Esophagus muscularis mucosa (tissue), 4 donors: ENCODE measurements around the gene LDAH. TPM values are rescaled to one million over a fixed set of nuclear protein-coding genes. Genes with fewer than 3 reads are reported as not detected.

ENCODE experiments used
- DNase-seq: peaks from one replicate; pipeline ENCODE4 v3.0.0-alpha.2; 2017; ENCODE audit errors: extremely low spot score
- H3K27ac ChIP-seq, 4 donors: fragments of 200-600 bp; sonication (generic); replicated peaks in 1 of 4; 1 replicate in 3 of 4; 2 replicates in 1 of 4; pipeline ENCODE4 v1.5.1; 2016 to 2019; ENCODE audit warnings: mild to moderate bottlenecking in 1 of 4
- H3K27me3 ChIP-seq, 4 donors: fragments of 200-600 bp; sonication (generic); one replicate each; pipeline versions ENCODE4 v1.5.1 to v1.6.0; 2016 to 2019
- H3K36me3 ChIP-seq, 4 donors: fragments of 200-600 bp; sonication (generic); one replicate each; pipeline ENCODE4 v1.5.1; 2016 to 2019
- H3K4me1 ChIP-seq, 4 donors: fragments of 200-600 bp; sonication (generic); one replicate each; pipeline ENCODE4 v1.5.1; 2016 to 2019
- H3K4me3 ChIP-seq, 4 donors: fragments of 200-600 bp; sonication (generic); 1 replicate in 2 of 4; 2 replicates in 2 of 4; pipeline ENCODE4 v1.5.1; 2016 to 2019; ENCODE audit warnings: mild to moderate bottlenecking in 4 of 4, moderate library complexity in 1 of 4
- H3K9me3 ChIP-seq, 4 donors: fragments of 200-600 bp; sonication (generic); 1 replicate in 3 of 4; 2 replicates in 1 of 4; pipeline ENCODE4 v1.5.1; 2016 to 2019
- EP300 ChIP-seq: sonication (generic); formaldehyde crosslinking; IDR thresholded peaks from one replicate; pipeline ENCODE4 v1.6.1; 2017; ENCODE audit warnings: antibody characterized with exemption
- POLR2A ChIP-seq: fragments of 450-650 bp; IDR thresholded peaks from one replicate; pipeline ENCODE4 v1.6.1; 2017; ENCODE audit warnings: antibody characterized with exemption, moderate library complexity, mild to moderate bottlenecking, low read depth
- POLR2AphosphoS5 ChIP-seq, 2 donors: sonication (generic); formaldehyde crosslinking; IDR thresholded peaks; one replicate each; pipeline ENCODE4 v1.6.1; 2017; ENCODE audit warnings: antibody characterized with exemption in 2 of 2
- WGBS: methylation state at CpG from one replicate; pipeline ENCODE4 v1.1.5; 2018; 5-methylcytosine and 5-hydroxymethylcytosine counted together
- intact Hi-C: fragments of 100-400 bp; cut with DNase I; formaldehyde crosslinking; loops from one replicate; pipeline ENCODE4 v1.15.1; 2023
- total RNA-seq, 4 donors: library from RNA; depleted of rRNA; stranded (reverse); fragments of >200 nt; gene quantifications; one replicate each; pipeline versions ENCODE4 v1.1.0 to v1.2.1, GENCODE V29; 2016
- TF ChIP-seq, protein P1 (sequence below), 3 experiments: fragments of 200-600 bp in 2 of 3; fragments of 450-650 bp in 1 of 3; sonication (generic) in 2 of 3; IDR thresholded peaks; one replicate each; pipeline ENCODE4 v1.5.1; 2017 to 2019; ENCODE audit warnings: antibody characterized with exemption in 3 of 3, mild to moderate bottlenecking in 2 of 3, moderate library complexity in 1 of 3

LDAH gene
- total RNA-seq, 4 donors from 2014 or later, result 7.9 to 13.7 (median 11.9) TPM

DNA sequence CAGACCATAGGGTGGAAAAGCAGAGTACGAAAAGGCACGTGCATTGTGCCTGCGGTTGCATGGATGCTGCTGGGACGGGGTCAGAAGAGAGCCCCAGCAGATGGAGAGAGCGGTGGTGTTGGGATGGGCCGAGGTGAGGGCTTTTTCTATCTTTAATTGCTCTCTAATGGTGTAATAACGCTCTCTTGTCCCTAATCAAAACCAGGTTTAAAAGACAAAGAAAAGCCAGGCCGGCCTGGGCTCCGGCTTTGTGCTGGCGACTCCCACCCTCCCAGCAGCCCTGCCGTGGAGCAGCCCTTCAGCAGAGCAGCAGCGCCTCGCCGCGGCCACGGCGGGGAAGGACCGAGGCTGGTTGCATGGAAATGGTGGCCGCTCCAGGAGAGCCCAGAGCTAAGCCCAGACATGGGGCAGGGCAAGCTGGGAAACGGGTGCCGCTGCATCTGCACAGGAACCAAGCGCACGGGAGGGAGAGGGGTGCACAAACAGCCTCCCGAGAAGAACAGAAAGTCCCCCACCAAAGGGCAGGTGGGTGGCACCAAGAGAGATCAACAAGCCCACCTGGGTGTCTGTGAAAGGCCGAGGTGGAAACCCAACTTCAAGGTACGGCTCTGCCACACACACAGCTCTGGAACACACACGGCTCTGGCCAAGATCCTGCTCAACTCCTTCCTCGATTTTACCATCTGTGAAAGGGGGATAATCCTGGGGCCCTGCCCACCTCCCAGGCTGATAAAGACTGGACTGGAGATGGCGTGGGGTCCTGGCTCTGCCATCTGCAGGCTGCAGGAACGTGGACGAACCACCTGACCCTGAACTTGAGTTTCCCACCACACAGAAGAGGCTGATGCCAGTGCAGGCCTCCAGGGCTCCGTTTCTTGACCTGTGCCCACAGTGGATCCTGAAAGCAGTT lies 187.0 kb downstream of the LDAH start:
- H3K9me3 ChIP-seq, result no peaks in the 10 kb centered on the region
- peak overlapping the region; percentile 90 to 98 (median 94) for H3K27ac ChIP-seq
- H3K27me3 ChIP-seq, result no peaks in the 10 kb centered on the region
- no peak overlapping the region for H3K4me3 ChIP-seq
- intact Hi-C loops, result loop anchor here (2.0 kb wide), 1 partner anchor 191 kb away; no protein-coding TSS in a partner anchor
- WGBS, result 29% methylated on average over 17 of the region's 32 CpGs
- peak; percentile 97 for DNase-seq
- peaks cover 52 to 94% (median 92%) of the 10 kb centered on the region in 4 donors for H3K4me1 ChIP-seq
- peak; percentile 78 to 82 for TF ChIP-seq POLR2AphosphoS5 (IDR thresholded peaks at IDR 0.05)
- TF ChIP-seq, protein P1, sequence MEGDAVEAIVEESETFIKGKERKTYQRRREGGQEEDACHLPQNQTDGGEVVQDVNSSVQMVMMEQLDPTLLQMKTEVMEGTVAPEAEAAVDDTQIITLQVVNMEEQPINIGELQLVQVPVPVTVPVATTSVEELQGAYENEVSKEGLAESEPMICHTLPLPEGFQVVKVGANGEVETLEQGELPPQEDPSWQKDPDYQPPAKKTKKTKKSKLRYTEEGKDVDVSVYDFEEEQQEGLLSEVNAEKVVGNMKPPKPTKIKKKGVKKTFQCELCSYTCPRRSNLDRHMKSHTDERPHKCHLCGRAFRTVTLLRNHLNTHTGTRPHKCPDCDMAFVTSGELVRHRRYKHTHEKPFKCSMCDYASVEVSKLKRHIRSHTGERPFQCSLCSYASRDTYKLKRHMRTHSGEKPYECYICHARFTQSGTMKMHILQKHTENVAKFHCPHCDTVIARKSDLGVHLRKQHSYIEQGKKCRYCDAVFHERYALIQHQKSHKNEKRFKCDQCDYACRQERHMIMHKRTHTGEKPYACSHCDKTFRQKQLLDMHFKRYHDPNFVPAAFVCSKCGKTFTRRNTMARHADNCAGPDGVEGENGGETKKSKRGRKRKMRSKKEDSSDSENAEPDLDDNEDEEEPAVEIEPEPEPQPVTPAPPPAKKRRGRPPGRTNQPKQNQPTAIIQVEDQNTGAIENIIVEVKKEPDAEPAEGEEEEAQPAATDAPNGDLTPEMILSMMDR (IDR thresholded peaks at IDR 0.05), result peak; percentile 95 to 98 (median 98)
- no peak for TF ChIP-seq POLR2A
- H3K36me3 ChIP-seq, result peaks cover 0 to 47% (median 36%) of the 10 kb centered on the region in 4 donors

DNA sequence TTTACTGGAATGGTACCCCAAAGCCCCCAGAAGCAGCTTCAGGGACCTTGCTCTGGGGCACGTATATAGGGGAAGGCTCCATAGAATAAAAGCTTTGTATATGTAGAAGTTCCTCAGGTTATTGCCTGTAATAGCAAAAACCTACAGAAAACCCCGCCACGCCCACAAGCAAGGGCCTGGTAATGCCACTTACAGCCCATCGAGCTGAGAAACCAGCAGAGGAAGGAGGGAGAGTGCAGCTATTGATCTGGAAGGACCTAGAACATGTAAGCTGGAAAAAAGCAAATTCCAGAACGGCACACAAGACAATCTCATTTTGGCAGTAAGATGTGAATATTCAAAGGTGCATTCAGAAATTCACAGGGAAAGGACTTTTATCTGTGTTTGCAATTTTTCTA lies 187.8 kb downstream of the LDAH start:
- no peak for TF ChIP-seq POLR2AphosphoS5 (IDR thresholded peaks at IDR 0.05)
- TF ChIP-seq EP300, result no peak
- no peak for TF ChIP-seq POLR2A
- TF ChIP-seq, protein P1 (IDR thresholded peaks at IDR 0.05), result no peak
- intact Hi-C loops, result no loop called here
- Histone ChIP-seq H3K27me3 (no peaks in the 10 kb centered on the region), H3K36me3 (peaks cover 0 to 39% (median 28%) of the 10 kb centered on the region in 4 donors), H3K4me1 (peaks cover 53 to 94% (median 92%) of the 10 kb centered on the region in 4 donors), H3K27ac (peak overlapping the region; percentile 90 to 98 (median 94)), H3K4me3 (no peak overlapping the region), H3K9me3 (no peaks in the 10 kb centered on the region)
- WGBS, result 51% methylated on average over 5 of the region's 5 CpGs
- no peak for DNase-seq

DNA sequence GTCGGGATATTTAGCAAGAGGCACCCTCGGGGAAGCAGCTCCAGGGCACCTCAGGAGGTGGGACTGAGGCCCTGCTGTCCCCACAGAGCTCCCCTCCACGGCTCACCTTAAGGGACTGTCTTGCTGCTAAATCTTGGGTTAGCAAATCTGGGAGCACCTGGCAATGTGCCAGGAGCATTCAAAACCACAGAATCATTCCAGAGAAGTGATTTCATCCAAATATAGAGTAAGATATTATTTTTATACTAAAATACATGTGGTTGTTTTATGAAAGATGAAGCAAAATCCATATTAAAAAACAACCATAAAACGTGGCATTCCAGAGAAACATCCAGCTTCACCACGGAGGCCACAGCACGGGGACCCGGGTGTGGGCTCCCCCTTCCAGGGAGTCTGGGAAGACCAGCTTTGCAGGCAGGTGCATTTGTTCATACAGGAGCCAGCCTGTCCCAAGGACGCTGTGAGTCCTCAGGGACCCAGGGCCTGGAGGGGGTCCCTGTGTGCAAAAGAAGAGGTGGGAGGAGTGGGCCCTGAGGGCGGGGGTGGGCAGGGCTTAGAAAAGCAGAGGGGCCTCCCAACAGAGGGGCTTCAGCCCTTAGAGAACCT lies 188.3 kb downstream of the LDAH start:
- TF ChIP-seq POLR2AphosphoS5 (IDR thresholded peaks at IDR 0.05) (no peak), EP300 (no peak), POLR2A (no peak)
- TF ChIP-seq, protein P1 (IDR thresholded peaks at IDR 0.05), result no peak
- Histone ChIP-seq H3K4me3 (no peak overlapping the region), H3K27me3 (no peaks in the 10 kb centered on the region), H3K9me3 (no peaks in the 10 kb centered on the region), H3K27ac (peak overlapping the region; percentile 90 to 98 (median 94)), H3K4me1 (peaks cover 53 to 94% (median 92%) of the 10 kb centered on the region in 4 donors), H3K36me3 (peaks cover 0 to 37% (median 25%) of the 10 kb centered on the region in 4 donors)
- 51% methylated on average over 9 of the region's 9 CpGs for WGBS
- intact Hi-C loops, result loop anchor here (5.0 kb wide), 1 partner anchor 232 kb away; no protein-coding TSS in a partner anchor
- DNase-seq, result no peak

Other genes with a start within 250 kb of the LDAH start
- gene HS1BP3, start 172.0 kb downstream of the LDAH start, total RNA-seq, result 10 to 100 TPM; 42.6 to 95.6 (median 60.0) TPM
- gene GDF7, start 156.0 kb downstream of the LDAH start, total RNA-seq, result 10 to 100 TPM in 1 of 4 donors, 1 to 10 TPM in 3; 2.7 to 10.4 (median 7.4) TPM
- 1 to 10 TPM in 3 of 4 donors, under 1 TPM in 1; 0.83 to 4.4 (median 2.0) TPM for gene APOB, start 221.0 kb upstream of the LDAH start, total RNA-seq